Activated naive CD4-positive, alpha-beta T cell treated with anti-CD3 and anti-CD28 coated beads, Interleukin-2, amount 10 ng/mL, durations not matched to agents 7 days and 5 days (primary cell): ENCODE data around the gene IL15.

Experiments used
- CTCF ChIA-PET: fragments of 350-600 bp; sonication (Branson Sonifier 250); formaldehyde crosslinking; loops from one replicate; lab custom pipeline; 2021; ENCODE audit warnings: antibody characterized with exemption; lab: Charles Lee
- DNase-seq: peaks from one replicate; pipeline ENCODE4 v3.0.0-alpha.2; 2020
- H3K27ac Mint-ChIP-seq: one replicate; pipeline ENCODE4 v1.8.0; 2021; ENCODE audit warnings: mild to moderate bottlenecking, moderate library complexity, mixed read lengths
- H3K27me3 Mint-ChIP-seq: one replicate; pipeline ENCODE4 v1.8.0; 2021; ENCODE audit warnings: mild to moderate bottlenecking, mixed read lengths
- H3K36me3 Mint-ChIP-seq: one replicate; pipeline ENCODE4 v1.8.0; 2021; ENCODE audit warnings: mixed read lengths
- H3K4me1 Mint-ChIP-seq: one replicate; pipeline ENCODE4 v1.8.0; 2021; ENCODE audit warnings: mixed read lengths
- H3K4me3 Mint-ChIP-seq: one replicate; pipeline ENCODE4 v1.8.0; 2021; ENCODE audit warnings: mild to moderate bottlenecking, moderate library complexity, mixed read lengths
- H3K9me3 Mint-ChIP-seq: one replicate; pipeline ENCODE4 v1.8.0; 2021; ENCODE audit warnings: mixed read lengths

Gene IL15

GRCh38 chr4:141697116-141697515, 60.7 kb downstream of the IL15 start:
- no peak for DNase-seq
- Mint-ChIP-seq H3K36me3 (no peaks in the 10 kb centered on the region), H3K4me3 (no peak overlapping the region), H3K4me1 (no peaks in the 10 kb centered on the region), H3K9me3 (no peaks in the 10 kb centered on the region), H3K27ac (no peak overlapping the region), H3K27me3 (no peaks in the 10 kb centered on the region)
- CTCF ChIA-PET = no interaction called here

GRCh38 chr4:141702472-141703182, 66.2 kb downstream of the IL15 start:
- no peak for DNase-seq
- no peaks in the 10 kb centered on the region for H3K27me3 Mint-ChIP-seq
- H3K27ac Mint-ChIP-seq = no peak overlapping the region
- no peaks in the 10 kb centered on the region for H3K4me1 Mint-ChIP-seq
- no peak overlapping the region for H3K4me3 Mint-ChIP-seq
- CTCF ChIA-PET = interaction anchor here (0.6 kb wide), 1 partner anchor 16 kb away, joined by 3 read pairs; no protein-coding TSS in a partner anchor
- H3K9me3 Mint-ChIP-seq = peaks cover 4% of the 10 kb centered on the region
- H3K36me3 Mint-ChIP-seq = no peaks in the 10 kb centered on the region

GRCh38 chr4:141703497-141703896, 67.1 kb downstream of the IL15 start:
- Mint-ChIP-seq H3K4me1 (no peaks in the 10 kb centered on the region), H3K9me3 (peaks cover 4% of the 10 kb centered on the region), H3K27me3 (no peaks in the 10 kb centered on the region), H3K27ac (no peak overlapping the region), H3K36me3 (no peaks in the 10 kb centered on the region), H3K4me3 (no peak overlapping the region)
- no peak for DNase-seq
- CTCF ChIA-PET = no interaction called here

- H3K9me3 Mint-ChIP-seq = peaks cover 4% of the 10 kb centered on the region
- no peak overlapping the region for H3K4me3 Mint-ChIP-seq
- H3K36me3 Mint-ChIP-seq = no peaks in the 10 kb centered on the region
- CTCF ChIA-PET = no interaction called here
- H3K4me1 Mint-ChIP-seq = no peaks in the 10 kb centered on the region
- no peak overlapping the region for H3K27ac Mint-ChIP-seq
- no peak for DNase-seq
- no peaks in the 10 kb centered on the region for H3K27me3 Mint-ChIP-seq
These were observed 68.8 kb downstream of the IL15 start for GRCh38 chr4:141705048-141705746.

GRCh38 chr4:141705747-141706377, 69.5 kb downstream of the IL15 start:
- Mint-ChIP-seq H3K4me3 (no peak overlapping the region), H3K36me3 (no peaks in the 10 kb centered on the region), H3K27ac (no peak overlapping the region), H3K9me3 (peaks cover 4% of the 10 kb centered on the region), H3K4me1 (no peaks in the 10 kb centered on the region), H3K27me3 (no peaks in the 10 kb centered on the region)
- DNase-seq = no peak
- CTCF ChIA-PET = no interaction called here

- Mint-ChIP-seq H3K27ac (no peak overlapping the region), H3K9me3 (peaks cover 4% of the 10 kb centered on the region)
- CTCF ChIA-PET = no interaction called here
These were observed 70.1 kb downstream of the IL15 start for GRCh38 chr4:141706445-141706844.

GRCh38 chr4:141711211-141711610, 74.8 kb downstream of the IL15 start:
- DNase-seq = no peak
- H3K4me3 Mint-ChIP-seq = no peak overlapping the region
- peaks cover 4% of the 10 kb centered on the region for H3K9me3 Mint-ChIP-seq
- H3K27me3 Mint-ChIP-seq = no peaks in the 10 kb centered on the region
- CTCF ChIA-PET = no interaction called here
- H3K27ac Mint-ChIP-seq = no peak overlapping the region
- H3K4me1 Mint-ChIP-seq = no peaks in the 10 kb centered on the region
- no peaks in the 10 kb centered on the region for H3K36me3 Mint-ChIP-seq

More at GRCh38 chr4:141706445-141706844, 70.1 kb downstream of the IL15 start:
- DNase-seq = no peak
- no peaks in the 10 kb centered on the region for H3K36me3 Mint-ChIP-seq
- H3K4me1 Mint-ChIP-seq = no peaks in the 10 kb centered on the region
- no peak overlapping the region for H3K4me3 Mint-ChIP-seq
- H3K27me3 Mint-ChIP-seq = no peaks in the 10 kb centered on the region

GRCh38 chr4:141713185-141713584, 76.8 kb downstream of the IL15 start:
- H3K36me3 Mint-ChIP-seq = no peaks in the 10 kb centered on the region
- DNase-seq = no peak
- H3K27ac Mint-ChIP-seq = no peak overlapping the region
- CTCF ChIA-PET = no interaction called here
- no peaks in the 10 kb centered on the region for H3K4me1 Mint-ChIP-seq
- peaks cover 2% of the 10 kb centered on the region for H3K9me3 Mint-ChIP-seq
- H3K27me3 Mint-ChIP-seq = no peaks in the 10 kb centered on the region
- no peak overlapping the region for H3K4me3 Mint-ChIP-seq

- H3K27ac Mint-ChIP-seq = no peak overlapping the region
- H3K4me1 Mint-ChIP-seq = no peaks in the 10 kb centered on the region
- no peaks in the 10 kb centered on the region for H3K27me3 Mint-ChIP-seq
- CTCF ChIA-PET = no interaction called here
- peaks cover 2% of the 10 kb centered on the region for H3K9me3 Mint-ChIP-seq
- no peak overlapping the region for H3K4me3 Mint-ChIP-seq
- H3K36me3 Mint-ChIP-seq = no peaks in the 10 kb centered on the region
- DNase-seq = no peak
These were observed 77.5 kb downstream of the IL15 start for GRCh38 chr4:141713771-141714445.

- peaks cover 2% of the 10 kb centered on the region for H3K9me3 Mint-ChIP-seq
- H3K36me3 Mint-ChIP-seq = no peaks in the 10 kb centered on the region
- CTCF ChIA-PET = no interaction called here
- no peaks in the 10 kb centered on the region for H3K4me1 Mint-ChIP-seq
- no peak overlapping the region for H3K4me3 Mint-ChIP-seq
- DNase-seq = no peak
- H3K27ac Mint-ChIP-seq = no peak overlapping the region
- H3K27me3 Mint-ChIP-seq = no peaks in the 10 kb centered on the region
These were observed 83.2 kb downstream of the IL15 start for GRCh38 chr4:141719585-141719984.

- Mint-ChIP-seq H3K4me3 (no peak overlapping the region), H3K36me3 (no peaks in the 10 kb centered on the region), H3K9me3 (peaks cover 2% of the 10 kb centered on the region), H3K27me3 (no peaks in the 10 kb centered on the region), H3K27ac (no peak overlapping the region), H3K4me1 (no peaks in the 10 kb centered on the region)
- no peak for DNase-seq
- CTCF ChIA-PET = no interaction called here
These were observed 84.8 kb downstream of the IL15 start for GRCh38 chr4:141721174-141721573.

GRCh38 chr4:141724646-141725045, 88.3 kb downstream of the IL15 start:
- H3K4me3 Mint-ChIP-seq = no peak overlapping the region
- DNase-seq = no peak
- H3K4me1 Mint-ChIP-seq = no peaks in the 10 kb centered on the region
- H3K27me3 Mint-ChIP-seq = no peaks in the 10 kb centered on the region
- H3K27ac Mint-ChIP-seq = no peak overlapping the region
- CTCF ChIA-PET = no interaction called here
- H3K9me3 Mint-ChIP-seq = no peaks in the 10 kb centered on the region
- no peaks in the 10 kb centered on the region for H3K36me3 Mint-ChIP-seq

GRCh38 chr4:141727420-141727819, 91.0 kb downstream of the IL15 start:
- H3K27ac Mint-ChIP-seq = no peak overlapping the region
- no peak overlapping the region for H3K4me3 Mint-ChIP-seq
- H3K4me1 Mint-ChIP-seq = no peaks in the 10 kb centered on the region
- H3K9me3 Mint-ChIP-seq = no peaks in the 10 kb centered on the region
- no peak for DNase-seq
- CTCF ChIA-PET = no interaction called here
- H3K36me3 Mint-ChIP-seq = no peaks in the 10 kb centered on the region
- H3K27me3 Mint-ChIP-seq = no peaks in the 10 kb centered on the region

GRCh38 chr4:141730805-141731204, 94.4 kb downstream of the IL15 start:
- H3K4me3 Mint-ChIP-seq = no peak overlapping the region
- H3K9me3 Mint-ChIP-seq = no peaks in the 10 kb centered on the region
- H3K4me1 Mint-ChIP-seq = no peaks in the 10 kb centered on the region
- no peaks in the 10 kb centered on the region for H3K27me3 Mint-ChIP-seq
- DNase-seq = no peak
- CTCF ChIA-PET = no interaction called here
- no peaks in the 10 kb centered on the region for H3K36me3 Mint-ChIP-seq
- H3K27ac Mint-ChIP-seq = no peak overlapping the region
